ENCODE measurements around the gene SLC24A3. TPM values are rescaled to one million over a fixed set of nuclear protein-coding genes. Genes with fewer than 3 reads are reported as not detected.

Gene SLC24A3
- total RNA-seq, 6 experiments from 2014 or later, result not detected

- H3K36me3 Mint-ChIP-seq (ENCODE audit: low read depth), result no peaks in the 10 kb centered on the region
- peaks cover under 1% of the 10 kb centered on the region; the same call in 1 of the 2 replicates for H3K27me3 Mint-ChIP-seq (ENCODE audit: insufficient read depth)
- TF ChIP-seq CTCF (IDR thresholded peaks at IDR 0.05), result no peak
- DNase-seq, result no peak
- no peaks in the 10 kb centered on the region for H3K4me1 Mint-ChIP-seq (ENCODE audit: low read depth)
- H3K4me3 Mint-ChIP-seq, result no peak overlapping the region
- peaks cover 5% of the 10 kb centered on the region; the same call in 1 of the 2 replicates for H3K9me3 Mint-ChIP-seq
- H3K27ac Mint-ChIP-seq, result no peak overlapping the region
These were observed 137.4 kb downstream of the SLC24A3 start for GRCh38 chr20:19349879-19350278.

GRCh38 chr20:19351542-19351941 is 139.1 kb downstream of the SLC24A3 start:
- H3K27ac Mint-ChIP-seq, result no peak overlapping the region
- no peak for DNase-seq
- TF ChIP-seq CTCF (IDR thresholded peaks at IDR 0.05), result no peak
- no peaks in the 10 kb centered on the region for H3K36me3 Mint-ChIP-seq (ENCODE audit: low read depth)
- H3K4me3 Mint-ChIP-seq, result no peak overlapping the region
- peaks cover 5% of the 10 kb centered on the region for H3K9me3 Mint-ChIP-seq
- H3K27me3 Mint-ChIP-seq (ENCODE audit: insufficient read depth), result peaks cover 2% of the 10 kb centered on the region; the same call in 1 of the 2 replicates
- no peaks in the 10 kb centered on the region for H3K4me1 Mint-ChIP-seq (ENCODE audit: low read depth)

- Mint-ChIP-seq H3K4me3 (no peak overlapping the region), H3K36me3 (ENCODE audit: low read depth) (no peaks in the 10 kb centered on the region), H3K27ac (no peak overlapping the region), H3K27me3 (ENCODE audit: insufficient read depth) (peaks cover 2% of the 10 kb centered on the region; the same call in 1 of the 2 replicates), H3K4me1 (ENCODE audit: low read depth) (no peaks in the 10 kb centered on the region), H3K9me3 (peaks cover 16% of the 10 kb centered on the region)
- no peak for TF ChIP-seq CTCF (IDR thresholded peaks at IDR 0.05)
- no peak for DNase-seq
These were observed 142.5 kb downstream of the SLC24A3 start for GRCh38 chr20:19354950-19355349.

GRCh38 chr20:19361790-19362189 is 149.3 kb downstream of the SLC24A3 start:
- TF ChIP-seq CTCF (IDR thresholded peaks at IDR 0.05), result no peak
- H3K9me3 Mint-ChIP-seq, result peaks cover 30% of the 10 kb centered on the region

GRCh38 chr20:19363476-19363875 is 151.0 kb downstream of the SLC24A3 start:
- no peak for DNase-seq
- no peak overlapping the region for H3K4me3 Mint-ChIP-seq
- peaks cover 35% of the 10 kb centered on the region for H3K9me3 Mint-ChIP-seq
- H3K27me3 Mint-ChIP-seq (ENCODE audit: insufficient read depth), result no peaks in the 10 kb centered on the region
- H3K27ac Mint-ChIP-seq, result no peak overlapping the region
- TF ChIP-seq CTCF (IDR thresholded peaks at IDR 0.05), result no peak
- no peaks in the 10 kb centered on the region for H3K36me3 Mint-ChIP-seq (ENCODE audit: low read depth)
- no peaks in the 10 kb centered on the region for H3K4me1 Mint-ChIP-seq (ENCODE audit: low read depth)

More at GRCh38 chr20:19361790-19362189, 149.3 kb downstream of the SLC24A3 start:
- DNase-seq, result no peak
- Mint-ChIP-seq H3K27ac (no peak overlapping the region), H3K36me3 (ENCODE audit: low read depth) (no peaks in the 10 kb centered on the region), H3K4me3 (no peak overlapping the region), H3K27me3 (ENCODE audit: insufficient read depth) (no peaks in the 10 kb centered on the region), H3K4me1 (ENCODE audit: low read depth) (no peaks in the 10 kb centered on the region)

- no peaks in the 10 kb centered on the region for H3K36me3 Mint-ChIP-seq (ENCODE audit: low read depth)
- peaks cover 17% of the 10 kb centered on the region for H3K9me3 Mint-ChIP-seq
- no peak for TF ChIP-seq CTCF (IDR thresholded peaks at IDR 0.05)
- no peak overlapping the region for H3K4me3 Mint-ChIP-seq
- H3K27ac Mint-ChIP-seq, result no peak overlapping the region
- DNase-seq, result no peak
- H3K4me1 Mint-ChIP-seq (ENCODE audit: low read depth), result no peaks in the 10 kb centered on the region
- H3K27me3 Mint-ChIP-seq (ENCODE audit: insufficient read depth), result no peaks in the 10 kb centered on the region; the same call in 1 of the 2 replicates
These were observed 155.1 kb downstream of the SLC24A3 start for GRCh38 chr20:19367591-19367990.
